Measurements from ENCODE around the gene FOXP4. TPM values are rescaled to one million over a fixed set of nuclear protein-coding genes. Genes with fewer than 3 reads are reported as not detected.

FOXP4 gene
- total and polyA plus RNA-seq, 2 of the 13 experiments (the other 11 are each of a cell fraction or from before 2014, with no cell fraction given): 11.0 to 12.4 TPM

- no peak for TF ChIP-seq ZNF317 (CRISPR knock-in tag; IDR thresholded peaks at IDR 0.05)
- no peak for TF ChIP-seq IKZF5 (CRISPR knock-in tag; IDR thresholded peaks at IDR 0.05)
- TF ChIP-seq SMC3 (IDR thresholded peaks at IDR 0.05; ENCODE audit: low read length): no peak
- TF ChIP-seq, protein P1, sequence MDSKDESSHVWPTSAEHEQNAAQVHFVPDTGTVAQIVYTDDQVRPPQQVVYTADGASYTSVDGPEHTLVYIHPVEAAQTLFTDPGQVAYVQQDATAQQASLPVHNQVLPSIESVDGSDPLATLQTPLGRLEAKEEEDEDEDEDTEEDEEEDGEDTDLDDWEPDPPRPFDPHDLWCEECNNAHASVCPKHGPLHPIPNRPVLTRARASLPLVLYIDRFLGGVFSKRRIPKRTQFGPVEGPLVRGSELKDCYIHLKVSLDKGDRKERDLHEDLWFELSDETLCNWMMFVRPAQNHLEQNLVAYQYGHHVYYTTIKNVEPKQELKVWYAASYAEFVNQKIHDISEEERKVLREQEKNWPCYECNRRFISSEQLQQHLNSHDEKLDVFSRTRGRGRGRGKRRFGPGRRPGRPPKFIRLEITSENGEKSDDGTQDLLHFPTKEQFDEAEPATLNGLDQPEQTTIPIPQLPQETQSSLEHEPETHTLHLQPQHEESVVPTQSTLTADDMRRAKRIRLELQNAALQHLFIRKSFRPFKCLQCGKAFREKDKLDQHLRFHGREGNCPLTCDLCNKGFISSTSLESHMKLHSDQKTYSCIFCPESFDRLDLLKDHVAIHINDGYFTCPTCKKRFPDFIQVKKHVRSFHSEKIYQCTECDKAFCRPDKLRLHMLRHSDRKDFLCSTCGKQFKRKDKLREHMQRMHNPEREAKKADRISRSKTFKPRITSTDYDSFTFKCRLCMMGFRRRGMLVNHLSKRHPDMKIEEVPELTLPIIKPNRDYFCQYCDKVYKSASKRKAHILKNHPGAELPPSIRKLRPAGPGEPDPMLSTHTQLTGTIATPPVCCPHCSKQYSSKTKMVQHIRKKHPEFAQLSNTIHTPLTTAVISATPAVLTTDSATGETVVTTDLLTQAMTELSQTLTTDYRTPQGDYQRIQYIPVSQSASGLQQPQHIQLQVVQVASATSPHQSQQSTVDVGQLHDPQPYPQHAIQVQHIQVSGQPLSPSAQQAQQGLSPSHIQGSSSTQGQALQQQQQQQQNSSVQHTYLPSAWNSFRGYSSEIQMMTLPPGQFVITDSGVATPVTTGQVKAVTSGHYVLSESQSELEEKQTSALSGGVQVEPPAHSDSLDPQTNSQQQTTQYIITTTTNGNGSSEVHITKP (CRISPR knock-in tag; IDR thresholded peaks at IDR 0.05; ENCODE audit: low read depth): no peak
- no peak for TF ChIP-seq ZNF652 (CRISPR knock-in tag; IDR thresholded peaks at IDR 0.05; ENCODE audit: borderline replicate concordance, low read depth)
- no peak for TF ChIP-seq ZNF704 (CRISPR knock-in tag; IDR thresholded peaks at IDR 0.05; ENCODE audit: borderline replicate concordance)
- no peak for TF ChIP-seq MBNL3 (CRISPR knock-in tag; conservative IDR thresholded peaks at IDR 0.05)
- no peak; the same call in 1 of the 2 replicates for TF ChIP-seq KLF6 (CRISPR knock-in tag; IDR thresholded peaks at IDR 0.05)
- TF ChIP-seq HMGXB4 (CRISPR knock-in tag; IDR thresholded peaks at IDR 0.05; ENCODE audit: borderline replicate concordance in 1 of 2, low read depth in 1 of 2): 0 out of 4 replicates have a peak, but pooled peaks of 1 of the 2 experiments have one; percentile 42
- TF ChIP-seq ARID4A (CRISPR knock-in tag; IDR thresholded peaks at IDR 0.05; ENCODE audit: borderline replicate concordance): no peak
- peak; percentile 11 for TF ChIP-seq CCAR2 (optimal IDR thresholded peaks at IDR 0.05; ENCODE audit: low read depth, low read length)
- TF ChIP-seq HNRNPK (IDR thresholded peaks at IDR 0.05; ENCODE audit: low read depth, low read length, poor library complexity, severe bottlenecking): peak; percentile 49
- TF ChIP-seq MXD4 (CRISPR knock-in tag; IDR thresholded peaks at IDR 0.05): peak; percentile 27; the same call in 1 of the 2 replicates
- TF ChIP-seq, protein P2, sequence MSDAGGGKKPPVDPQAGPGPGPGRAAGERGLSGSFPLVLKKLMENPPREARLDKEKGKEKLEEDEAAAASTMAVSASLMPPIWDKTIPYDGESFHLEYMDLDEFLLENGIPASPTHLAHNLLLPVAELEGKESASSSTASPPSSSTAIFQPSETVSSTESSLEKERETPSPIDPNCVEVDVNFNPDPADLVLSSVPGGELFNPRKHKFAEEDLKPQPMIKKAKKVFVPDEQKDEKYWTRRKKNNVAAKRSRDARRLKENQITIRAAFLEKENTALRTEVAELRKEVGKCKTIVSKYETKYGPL (CRISPR knock-in tag; IDR thresholded peaks at IDR 0.05): no peak
Measured at GRCh38 chr6:41577356-41578216, 31.4 kb downstream of the FOXP4 start (continued).

Data from HepG2 (cell line).